IMR-90 (cell line): ENCODE results near the gene CMSS1. TPM values are rescaled to one million over a fixed set of nuclear protein-coding genes. Genes with fewer than 3 reads are reported as not detected.

Source experiments
- ATAC-seq: fragments of 200-7000 bp; cut with Tn5 transposase; 2 replicates; pipeline ENCODE4 v1.9.1; 2020; ENCODE audit warnings: low read depth, mild to moderate bottlenecking, moderate library complexity
- BruUV-seq: library from RNA; stranded (reverse); fragments of 400-500 nt; replicated peaks from 2 replicates; lab custom pipeline; 2021; lab: Mats Ljungman, UMichigan
- CTCF ChIA-PET: fragments of 300-600 bp; formaldehyde crosslinking; extraction: SDS; loops from one replicate; lab custom pipeline; 2021; ENCODE audit warnings: antibody characterized with exemption; lab: Yijun Ruan, JAX
- POLR2A ChIA-PET: fragments of 300-600 bp; sonication (Branson Sonifier 250); formaldehyde crosslinking; loops from one replicate; lab custom pipeline; 2022; ENCODE audit warnings: antibody characterized with exemption; ENCODE audit not compliant: unreplicated experiment; lab: Charles Lee
- DNase-seq: peaks from one replicate; pipeline ENCODE4 v3.0.0; 2013
- H2AFZ ChIP-seq: replicated peaks from 2 replicates; pipeline ENCODE3; 2013; ENCODE audit warnings: low read length, mild to moderate bottlenecking; ENCODE audit not compliant: poor library complexity
- H2AK5ac ChIP-seq: 2 replicates; pipeline ENCODE4 v1.6.1; 2013; ENCODE audit warnings: low read depth, low read length, inconsistent platforms
- H2AK9ac ChIP-seq: replicated peaks from 2 replicates; pipeline ENCODE3; 2013; ENCODE audit warnings: mild to moderate bottlenecking, low read depth, low read length, moderate library complexity; ENCODE audit not compliant: poor library complexity
- H2BK120ac ChIP-seq: 2 replicates; pipeline ENCODE4 v1.6.1; 2013; ENCODE audit warnings: low read depth, low read length, inconsistent platforms
- H2BK15ac ChIP-seq: 3 replicates; pipeline ENCODE4 v1.6.1; 2013; ENCODE audit warnings: low read depth, low read length, inconsistent platforms
- H2BK20ac ChIP-seq: 2 replicates; pipeline ENCODE4 v1.6.1; 2013; ENCODE audit warnings: low read depth, mild to moderate bottlenecking, inconsistent platforms, low read length, moderate library complexity
- H2BK5ac ChIP-seq: 2 replicates; pipeline ENCODE4 v1.6.1; 2013; ENCODE audit warnings: mild to moderate bottlenecking, low read depth, low read length, inconsistent platforms; ENCODE audit not compliant: poor library complexity, severe bottlenecking
- H3K14ac ChIP-seq: replicated peaks from 2 replicates; pipeline ENCODE4 v1.6.1; 2013; ENCODE audit warnings: low read depth, low read length, inconsistent platforms
- H3K18ac ChIP-seq: 2 replicates; pipeline ENCODE4 v1.6.1; 2013; ENCODE audit warnings: low read depth, low read length, control low read depth
- H3K23ac ChIP-seq: 2 replicates; pipeline ENCODE4 v1.6.1; 2013; ENCODE audit warnings: low read depth, low read length, inconsistent platforms
- H3K27ac ChIP-seq: 2 replicates; pipeline ENCODE4 v1.5.1; 2013; ENCODE audit warnings: mild to moderate bottlenecking, control low read depth, low read length; ENCODE audit not compliant: insufficient read depth
- H3K27me3 ChIP-seq: 2 replicates; pipeline ENCODE4 v1.6.1; 2013; ENCODE audit warnings: low read length; ENCODE audit not compliant: control insufficient read depth, insufficient read depth
- H3K36me3 ChIP-seq: 2 replicates; pipeline ENCODE4 v1.6.1; 2013; ENCODE audit warnings: low read length, mixed read lengths; ENCODE audit not compliant: control insufficient read depth, insufficient read depth
- H3K4ac ChIP-seq: 2 replicates; pipeline ENCODE4 v1.6.1; 2013; ENCODE audit warnings: low read depth, low read length, inconsistent platforms
- H3K4me1 ChIP-seq: 2 replicates; pipeline ENCODE4 v1.6.1; 2013; ENCODE audit warnings: low read length, mixed read lengths; ENCODE audit not compliant: control insufficient read depth, insufficient read depth
- H3K4me2 ChIP-seq: 2 replicates; pipeline ENCODE4 v1.6.1; 2013; ENCODE audit warnings: low read depth, mild to moderate bottlenecking, control low read depth, low read length, moderate library complexity
- H3K4me3 ChIP-seq: 2 replicates; pipeline ENCODE4 v1.5.1; 2013; ENCODE audit warnings: low read depth, mild to moderate bottlenecking, control low read depth, low read length, moderate library complexity; ENCODE audit not compliant: insufficient read depth
- H3K56ac ChIP-seq: 2 replicates; pipeline ENCODE4 v1.6.1; 2013; ENCODE audit warnings: low read length, inconsistent platforms; ENCODE audit not compliant: insufficient read depth; ENCODE audit errors: extremely low read depth
- H3K79me1 ChIP-seq, 2 experiments: 2 replicates each; pipeline ENCODE4 v1.6.1; 2013; ENCODE audit warnings: low read length in 2 of 2, inconsistent platforms in 1 of 2, low read depth in 1 of 2
- H3K9ac ChIP-seq: 2 replicates; pipeline ENCODE4 v1.6.1; 2013; ENCODE audit warnings: low read depth, low read length, control low read depth
- H3K9me1 ChIP-seq: 2 replicates; pipeline ENCODE4 v1.6.1; 2013; ENCODE audit warnings: low read length, inconsistent platforms; ENCODE audit not compliant: insufficient read depth
- H3K9me3 ChIP-seq: 2 replicates; pipeline ENCODE4 v1.6.1; 2013; ENCODE audit warnings: low read length; ENCODE audit not compliant: control insufficient read depth, insufficient read depth
- H4K20me1 ChIP-seq: 2 replicates; pipeline ENCODE4 v1.6.1; 2013; ENCODE audit warnings: low read length, inconsistent platforms; ENCODE audit not compliant: insufficient read depth
- H4K5ac ChIP-seq: 2 replicates; pipeline ENCODE4 v1.6.1; 2013; ENCODE audit warnings: mild to moderate bottlenecking, low read depth, low read length, control low read depth
- H4K8ac ChIP-seq, 2 experiments: 2 replicates each; pipeline ENCODE4 v1.6.1; 2013; ENCODE audit warnings: low read depth in 2 of 2, low read length in 2 of 2, control low read depth in 1 of 2, inconsistent platforms in 1 of 2
- H4K91ac ChIP-seq: 2 replicates; pipeline ENCODE4 v1.6.1; 2013; ENCODE audit warnings: low read depth, low read length, inconsistent platforms; ENCODE audit not compliant: insufficient read depth
- BHLHE40 ChIP-seq: fragments of 150-350 bp; IDR thresholded peaks from 2 replicates; pipeline ENCODE4 v1.6.1; 2016; ENCODE audit warnings: mild to moderate bottlenecking, low read depth, low read length
- CEBPB ChIP-seq: IDR thresholded peaks from 2 replicates; pipeline ENCODE4 v1.6.1; 2012; ENCODE audit warnings: low read depth, low read length, improper control_type of control experiment
- CHD1 ChIP-seq: IDR thresholded peaks from 2 replicates; pipeline ENCODE4 v1.6.1; 2012; ENCODE audit warnings: low read depth, low read length, improper control_type of control experiment
- ELK1 ChIP-seq: fragments of 150-350 bp; IDR thresholded peaks from 2 replicates; pipeline ENCODE4 v1.6.1; 2016; ENCODE audit warnings: low read depth, mild to moderate bottlenecking, low read length, moderate library complexity, borderline replicate concordance
- FOS ChIP-seq: fragments of 150-350 bp; IDR thresholded peaks from 2 replicates; pipeline ENCODE4 v1.6.1; 2016; ENCODE audit warnings: low read depth, low read length
- MAFK ChIP-seq: IDR thresholded peaks from 2 replicates; pipeline ENCODE4 v1.6.1; 2012; ENCODE audit warnings: low read depth, low read length, improper control_type of control experiment
- MAZ ChIP-seq: IDR thresholded peaks from 2 replicates; pipeline ENCODE4 v1.6.1; 2012; ENCODE audit warnings: low read depth, mild to moderate bottlenecking, low read length, improper control_type of control experiment, moderate library complexity, borderline replicate concordance
- MXI1 ChIP-seq: IDR thresholded peaks from 2 replicates; pipeline ENCODE4 v1.6.1; 2012; ENCODE audit warnings: low read depth, mild to moderate bottlenecking, low read length, moderate library complexity, borderline replicate concordance
- NFE2L2 ChIP-seq: fragments of 150-350 bp; IDR thresholded peaks from 2 replicates; pipeline ENCODE4 v1.6.1; 2016; ENCODE audit warnings: low read depth, mild to moderate bottlenecking, low read length
- POLR2A ChIP-seq: IDR thresholded peaks from 2 replicates; pipeline ENCODE4 v1.6.1; 2012; ENCODE audit warnings: mild to moderate bottlenecking, low read depth, low read length
- RAD21 ChIP-seq: IDR thresholded peaks from 2 replicates; pipeline ENCODE4 v1.6.1; 2012; ENCODE audit warnings: low read length, improper control_type of control experiment
- RCOR1 ChIP-seq: IDR thresholded peaks from 2 replicates; pipeline ENCODE4 v1.6.1; 2012; ENCODE audit warnings: mild to moderate bottlenecking, low read length, improper control_type of control experiment; ENCODE audit not compliant: insufficient replicate concordance
- WGBS, 2 experiments: methylation state at CpG; one replicate each; pipeline versions ENCODE4 v1.1.5 to v1.1.7; 2013; ENCODE audit warnings: missing lambda C conversion rate in 2 of 2; ENCODE audit not compliant: insufficient read length in 1 of 2; ENCODE audit errors: extremely low coverage in 2 of 2; 5-methylcytosine and 5-hydroxymethylcytosine counted together
- dilution Hi-C: fragments of 300-500 bp; cut with HindIII; formaldehyde crosslinking; loops from one replicate; pipeline ENCODE4 v1.14.3; 2018; ENCODE audit warnings: low sequenced_read_pairs; ENCODE audit not compliant: unreplicated experiment
- in situ Hi-C: fragments of 300-500 bp; cut with MboI; formaldehyde crosslinking; loops from 3 replicates; pipeline ENCODE4 v1.14.3; 2019; ENCODE audit warnings: low sequenced_read_pairs, inconsistent platforms, mixed read lengths
- intact Hi-C: fragments of 100-400 bp; cut with micrococcal nuclease; formaldehyde crosslinking; loops from 2 replicates; pipeline ENCODE4 v1.10.0; 2022
- polyA plus RNA-seq, 3 experiments: library from polyadenylated mRNA; depleted of rRNA; stranded (reverse); fragments of >200 nt; gene quantifications; 2 replicates each; pipeline ENCODE4 v1.2.3, GENCODE V29; 2012; ENCODE audit warnings: low replicate concordance in 1 of 3
- total RNA-seq: library from RNA; depleted of rRNA; stranded (reverse); fragments of >200 nt; gene quantifications from 2 replicates; pipeline ENCODE4 v1.2.3, GENCODE V29; 2012
- TF ChIP-seq, protein P1 (sequence below): fragments of 150-350 bp; IDR thresholded peaks from 2 replicates; pipeline ENCODE4 v1.6.1; 2017; ENCODE audit warnings: mild to moderate bottlenecking, antibody characterized with exemption, low read length, low read depth

Gene CMSS1
- total and polyA plus RNA-seq, 2 of the 4 experiments (the other 2 are of a cell fraction), result 12.5 to 13.6 TPM

DNA sequence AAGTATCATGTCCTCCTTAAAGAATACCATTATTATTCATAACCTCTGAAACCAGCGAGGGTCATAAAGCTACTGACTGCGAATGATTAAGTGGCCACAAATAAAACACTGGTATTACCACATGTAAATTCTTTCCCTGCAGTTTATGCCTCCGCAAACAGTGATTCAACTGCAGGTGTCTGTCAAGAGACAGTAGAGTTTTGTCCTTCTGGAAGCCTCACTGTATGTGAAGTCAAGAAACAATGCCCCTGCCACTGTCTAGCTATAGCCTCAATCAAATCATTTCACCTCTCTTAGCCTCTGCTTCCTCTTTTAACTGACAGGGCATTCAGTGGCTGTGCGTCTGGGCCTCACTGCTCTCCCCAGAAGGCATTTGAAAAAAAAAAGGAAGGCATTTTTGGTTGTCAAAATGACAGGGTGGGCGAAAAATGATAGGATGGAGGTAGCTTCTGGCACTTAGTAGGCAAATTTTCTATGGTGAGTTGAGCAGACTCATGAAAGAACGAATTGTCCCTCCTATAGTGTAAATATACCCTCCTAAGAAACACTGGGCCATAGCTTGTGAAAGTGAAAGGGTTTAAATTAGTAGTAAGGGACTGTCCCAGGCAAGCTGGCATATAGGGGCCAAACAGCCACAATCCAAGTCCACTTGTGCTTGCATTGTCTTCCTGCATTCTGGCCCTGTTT, 229.9 kb downstream of the CMSS1 start:
- Histone ChIP-seq H3K4me1 (peaks cover 16% of the 10 kb centered on the region), H3K4me2 (peak overlapping the region; percentile 65), H3K56ac (0 out of 2 replicates have a peak overlapping the region, but pooled peaks have one; percentile 10), H2AK9ac (peak overlapping the region; percentile 7), H4K20me1 (no peaks in the 10 kb centered on the region), H3K4ac (peak overlapping the region; percentile 78), H4K91ac (peak overlapping the region; percentile 70), H4K5ac (peak overlapping the region; percentile 50), H3K9me3 (no peaks in the 10 kb centered on the region), H3K36me3 (no peaks in the 10 kb centered on the region), H3K18ac (peak overlapping the region; percentile 68), H3K27me3 (peaks cover 4% of the 10 kb centered on the region; the same call in 1 of the 2 replicates), H3K23ac (peak overlapping the region; percentile 25; the same call in 1 of the 2 replicates), H2BK5ac (peak overlapping the region; percentile 78), H3K14ac (peak overlapping the region; percentile 83), H3K79me1 (peaks cover 0 to 8% of the 10 kb centered on the region in 2 experiments; a peak in 3 of 4 replicates), H2BK120ac (peak overlapping the region; percentile 72), H3K27ac (peak overlapping the region; percentile 60), H3K9ac (no peak overlapping the region), H3K9me1 (peaks cover 4% of the 10 kb centered on the region; the same call in 1 of the 2 replicates), H2AK5ac (peak overlapping the region; percentile 97), H3K4me3 (no peak overlapping the region), H2AFZ (peak overlapping the region; percentile 47), H4K8ac (peak overlapping the region; percentile 60 to 71), H2BK15ac (peak overlapping the region; percentile 98), H2BK20ac (peak overlapping the region; percentile 89)
- ChIA-PET CTCF (interaction anchor here (0.6 kb wide), 3 partner anchors 156 to 216 kb away, joined by 3 read pairs; no protein-coding TSS in a partner anchor), POLR2A (interaction anchor here (0.6 to 1.2 kb wide), 4 partner anchors 17 to 213 kb away, joined by 3 read pairs; partner anchors contain the start of gene TBC1D23)
- TF ChIP-seq MXI1 (no peak), RAD21 (peak; percentile 7; the same call in 1 of the 2 replicates), NFE2L2 (no peak), CEBPB (peak; percentile 71; the same call in 1 of the 2 replicates), POLR2A (no peak), FOS (peak; percentile 70), BHLHE40 (0 out of 2 replicates have a peak, but pooled peaks have one; percentile 20), ELK1 (no peak), MAFK (no peak; the same call in 1 of the 2 replicates), MAZ (no peak), RCOR1 (peak; percentile 96), CHD1 (no peak)
- TF ChIP-seq, protein P1, sequence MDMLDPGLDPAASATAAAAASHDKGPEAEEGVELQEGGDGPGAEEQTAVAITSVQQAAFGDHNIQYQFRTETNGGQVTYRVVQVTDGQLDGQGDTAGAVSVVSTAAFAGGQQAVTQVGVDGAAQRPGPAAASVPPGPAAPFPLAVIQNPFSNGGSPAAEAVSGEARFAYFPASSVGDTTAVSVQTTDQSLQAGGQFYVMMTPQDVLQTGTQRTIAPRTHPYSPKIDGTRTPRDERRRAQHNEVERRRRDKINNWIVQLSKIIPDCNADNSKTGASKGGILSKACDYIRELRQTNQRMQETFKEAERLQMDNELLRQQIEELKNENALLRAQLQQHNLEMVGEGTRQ, result no peak
- WGBS, 2 experiments, result 0% methylated on average over 2 of the region's 6 CpGs; no CpG with 5 or more reads in 1 of the 2 experiments
- dilution Hi-C loops, result no loop called here
- ATAC-seq (peak; percentile 64), DNase-seq (peak; percentile 97)
- no TSS peak for BruUV-seq
- intact Hi-C loops, result no loop called here
- in situ Hi-C loops, result no loop called here
